NCI-H146 treated with DMSO at 0.1 percent for 48 hours (cell line): Measurements from ENCODE around the gene RBL1.

Experiments
- DNase-seq: peaks from one replicate; lab custom pipeline; 2025; ENCODE audit not compliant: unreplicated experiment; lab: John Stamatoyannopoulos, UW

Gene RBL1

DNA sequence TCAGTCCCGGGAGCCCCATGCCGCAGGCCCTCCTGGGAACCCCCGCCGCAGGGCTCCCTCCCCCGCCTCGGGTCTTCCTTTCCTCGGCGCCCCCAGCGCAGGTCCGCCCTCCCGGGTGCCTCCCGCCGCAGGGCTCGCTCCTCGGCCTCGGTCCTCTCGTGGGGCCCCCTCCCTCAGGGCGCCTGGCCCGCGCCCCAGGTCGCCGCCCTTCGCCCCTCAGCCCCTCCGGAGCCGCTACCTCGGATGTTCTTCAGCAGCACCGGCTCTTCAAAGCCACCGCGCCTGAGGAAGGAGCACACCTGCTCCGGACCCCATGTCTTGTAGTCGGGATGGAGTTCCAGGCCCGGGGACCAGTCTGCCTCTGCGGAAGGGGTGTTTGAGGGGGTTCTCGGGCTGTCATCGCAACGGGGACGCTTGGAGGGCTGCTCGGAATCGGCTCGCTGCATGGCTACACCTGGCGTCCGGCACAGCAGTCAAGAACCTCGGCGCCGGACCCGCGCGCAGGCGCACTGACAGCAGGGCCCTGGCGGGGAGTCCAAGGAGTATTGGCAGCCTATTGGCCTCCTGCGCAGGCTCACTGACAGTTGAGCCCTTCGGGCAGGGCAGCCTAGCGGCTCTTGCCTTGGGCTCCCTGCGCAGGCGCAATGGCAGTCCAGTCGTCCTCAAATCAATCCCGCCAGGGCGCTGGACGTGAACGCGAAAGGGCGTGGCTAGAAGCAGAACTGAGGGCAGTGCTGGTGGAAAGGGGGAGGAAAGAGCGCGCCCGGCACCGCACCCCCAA, 144.4 kb downstream of the RBL1 start, which contains the start of gene SAMHD1:
SAMHD1 (minus strand) TSS at position 511 of the 781 bp plus-strand sequence; CDS start at position 446, 65 bp downstream.
- peak; percentile 96 for DNase-seq

GRCh38 chr20:36950414-36951197, 145.2 kb downstream of the RBL1 start:
- no peak for DNase-seq
